Left renal cortex interstitium (tissue), 4 donors: Measurements from ENCODE around the gene PROP1. TPM values are rescaled to one million over a fixed set of nuclear protein-coding genes. Genes with fewer than 3 reads are reported as not detected.
"Not testable (repeated sequence)": the region's sequence is repeated elsewhere in the genome, so short reads cannot be mapped to it uniquely, and the experiment has no call there.

ENCODE experiments used
- DNase-seq, 4 donors: peaks; one replicate each; pipeline ENCODE4 v3.0.0-alpha.2; 2013; ENCODE audit warnings: low read depth in 4 of 4, low spot score in 2 of 4, missing footprints in 1 of 4
- polyA plus RNA-seq, 4 donors: library from polyadenylated mRNA; unstranded; fragments of 120-200 nt; gene quantifications; one replicate each; pipeline ENCODE4 v1.2.1, GENCODE V29; 2013; ENCODE audit not compliant: insufficient read length in 4 of 4

Gene PROP1
- polyA plus RNA-seq, 4 donors, result 0.10 to 0.11 TPM; not detected in 2

- no peak for DNase-seq
These were observed 12.1 kb downstream of the PROP1 start for GRCh38 chr5:177983763-177984583.

- DNase-seq, result no peak
These were observed 13.1 kb downstream of the PROP1 start for GRCh38 chr5:177982956-177983355.

- no peak for DNase-seq
These were observed 13.8 kb downstream of the PROP1 start for GRCh38 chr5:177982072-177982727.

GRCh38 chr5:177981296-177982071 lies 14.6 kb downstream of the PROP1 start:
- no peak for DNase-seq

GRCh38 chr5:177980743-177981151 lies 15.3 kb downstream of the PROP1 start:
- DNase-seq, result no peak

GRCh38 chr5:177977600-177977999 lies 18.4 kb downstream of the PROP1 start:
- DNase-seq, result not testable (repeated sequence)

GRCh38 chr5:177973066-177973635 lies 22.9 kb downstream of the PROP1 start:
- DNase-seq, result no peak

- no peak for DNase-seq
These were observed 23.4 kb downstream of the PROP1 start for GRCh38 chr5:177972613-177973012.

GRCh38 chr5:177972014-177972413 lies 24.0 kb downstream of the PROP1 start:
- not testable (repeated sequence) for DNase-seq

GRCh38 chr5:177968661-177969211 lies 27.3 kb downstream of the PROP1 start:
- DNase-seq, result no peak

GRCh38 chr5:177967221-177967887 lies 28.7 kb downstream of the PROP1 start:
- DNase-seq, result no peak

- DNase-seq, result no peak
These were observed 29.2 kb downstream of the PROP1 start for GRCh38 chr5:177966839-177967166.

- no peak for DNase-seq
These were observed 29.8 kb downstream of the PROP1 start for GRCh38 chr5:177966009-177966838.

GRCh38 chr5:177964471-177964870 lies 31.6 kb downstream of the PROP1 start:
- DNase-seq, result no peak

- no peak for DNase-seq
These were observed 32.1 kb downstream of the PROP1 start for GRCh38 chr5:177963966-177964365.

GRCh38 chr5:177959315-177959714 lies 36.7 kb downstream of the PROP1 start:
- DNase-seq, result no peak

GRCh38 chr5:177958696-177959095 lies 37.3 kb downstream of the PROP1 start:
- no peak for DNase-seq

GRCh38 chr5:177957241-177957640 lies 38.8 kb downstream of the PROP1 start:
- DNase-seq, result no peak

- DNase-seq, result not testable (repeated sequence)
These were observed 42.9 kb downstream of the PROP1 start for GRCh38 chr5:177953101-177953500.
